PFSK-1 (cell line): ENCODE measurements around the gene ARHGAP42.

Experiments
- FOXP2 ChIP-seq: optimal IDR thresholded peaks from 2 replicates; pipeline ENCODE3; 2011; ENCODE audit warnings: borderline replicate concordance, control low read depth, inconsistent platforms; ENCODE audit not compliant: insufficient read depth; ENCODE audit errors: extremely low read length, extremely low read depth
- POLR2AphosphoS5 ChIP-seq: IDR thresholded peaks from 2 replicates; pipeline ENCODE4 v1.6.1; 2012; ENCODE audit warnings: low read depth, mild to moderate bottlenecking, control low read depth, low read length, moderate library complexity
- SIN3A ChIP-seq: IDR thresholded peaks from 2 replicates; pipeline ENCODE4 v1.6.1; 2012; ENCODE audit warnings: mild to moderate bottlenecking, low read length, moderate library complexity, borderline replicate concordance; ENCODE audit not compliant: insufficient read depth
- TAF1 ChIP-seq: IDR thresholded peaks from 2 replicates; pipeline ENCODE4 v1.6.1; 2012; ENCODE audit warnings: low read length, control low read depth, borderline replicate concordance; ENCODE audit not compliant: insufficient read depth
- TF ChIP-seq, protein P1 (sequence below), 2 experiments: IDR thresholded peaks; 2 replicates each; pipeline versions ENCODE4 v1.6.1 to v1.8.0; 2011 to 2012; ENCODE audit warnings: low read depth in 2 of 2, low read length in 2 of 2, control low read depth in 1 of 2, inconsistent platforms in 1 of 2, mild to moderate bottlenecking in 1 of 2, moderate library complexity in 1 of 2; ENCODE audit not compliant: insufficient read depth in 1 of 2

The ARHGAP42 gene

DNA sequence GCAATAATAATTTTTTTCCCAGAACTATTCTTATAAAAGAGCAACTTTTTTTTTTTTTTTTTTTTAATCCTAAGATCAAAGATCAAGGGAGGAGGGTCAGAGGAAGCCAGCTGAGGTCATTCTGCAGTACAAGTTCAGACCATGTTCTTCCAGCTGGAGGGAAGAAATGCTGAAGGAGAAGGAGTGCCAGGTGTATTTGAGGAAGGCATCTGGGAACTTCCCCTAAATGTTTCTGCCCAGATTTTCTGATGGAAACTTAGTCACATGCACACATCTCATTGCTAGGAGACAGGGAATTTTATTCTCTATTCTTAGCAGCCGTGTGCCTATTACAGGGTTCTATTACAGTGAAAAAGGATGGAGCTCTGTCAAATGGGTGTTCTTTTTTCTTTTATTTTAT is 208.4 kb downstream of the ARHGAP42 start:
- TF ChIP-seq FOXP2 (no peak), SIN3A (no peak), TAF1 (no peak), POLR2AphosphoS5 (no peak)
- TF ChIP-seq, protein P1, sequence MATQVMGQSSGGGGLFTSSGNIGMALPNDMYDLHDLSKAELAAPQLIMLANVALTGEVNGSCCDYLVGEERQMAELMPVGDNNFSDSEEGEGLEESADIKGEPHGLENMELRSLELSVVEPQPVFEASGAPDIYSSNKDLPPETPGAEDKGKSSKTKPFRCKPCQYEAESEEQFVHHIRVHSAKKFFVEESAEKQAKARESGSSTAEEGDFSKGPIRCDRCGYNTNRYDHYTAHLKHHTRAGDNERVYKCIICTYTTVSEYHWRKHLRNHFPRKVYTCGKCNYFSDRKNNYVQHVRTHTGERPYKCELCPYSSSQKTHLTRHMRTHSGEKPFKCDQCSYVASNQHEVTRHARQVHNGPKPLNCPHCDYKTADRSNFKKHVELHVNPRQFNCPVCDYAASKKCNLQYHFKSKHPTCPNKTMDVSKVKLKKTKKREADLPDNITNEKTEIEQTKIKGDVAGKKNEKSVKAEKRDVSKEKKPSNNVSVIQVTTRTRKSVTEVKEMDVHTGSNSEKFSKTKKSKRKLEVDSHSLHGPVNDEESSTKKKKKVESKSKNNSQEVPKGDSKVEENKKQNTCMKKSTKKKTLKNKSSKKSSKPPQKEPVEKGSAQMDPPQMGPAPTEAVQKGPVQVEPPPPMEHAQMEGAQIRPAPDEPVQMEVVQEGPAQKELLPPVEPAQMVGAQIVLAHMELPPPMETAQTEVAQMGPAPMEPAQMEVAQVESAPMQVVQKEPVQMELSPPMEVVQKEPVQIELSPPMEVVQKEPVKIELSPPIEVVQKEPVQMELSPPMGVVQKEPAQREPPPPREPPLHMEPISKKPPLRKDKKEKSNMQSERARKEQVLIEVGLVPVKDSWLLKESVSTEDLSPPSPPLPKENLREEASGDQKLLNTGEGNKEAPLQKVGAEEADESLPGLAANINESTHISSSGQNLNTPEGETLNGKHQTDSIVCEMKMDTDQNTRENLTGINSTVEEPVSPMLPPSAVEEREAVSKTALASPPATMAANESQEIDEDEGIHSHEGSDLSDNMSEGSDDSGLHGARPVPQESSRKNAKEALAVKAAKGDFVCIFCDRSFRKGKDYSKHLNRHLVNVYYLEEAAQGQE (IDR thresholded peaks at IDR 0.05; ENCODE audit: insufficient read depth in 1 of 2, low read depth in 2 of 2, low read length in 2 of 2) = no peak

GRCh38 chr11:100902454-100903141 is 215.5 kb downstream of the ARHGAP42 start:
- TF ChIP-seq TAF1 (no peak), FOXP2 (no peak), SIN3A (no peak), POLR2AphosphoS5 (no peak)
- TF ChIP-seq, protein P1 (IDR thresholded peaks at IDR 0.05; ENCODE audit: insufficient read depth in 1 of 2, low read depth in 2 of 2, low read length in 2 of 2) = no peak

GRCh38 chr11:100903284-100903683 is 216.2 kb downstream of the ARHGAP42 start:
- TF ChIP-seq SIN3A = no peak
- TF ChIP-seq FOXP2 = no peak
- TF ChIP-seq TAF1 = no peak
- no peak for TF ChIP-seq POLR2AphosphoS5
- TF ChIP-seq, protein P1 (IDR thresholded peaks at IDR 0.05; ENCODE audit: insufficient read depth in 1 of 2, low read depth in 2 of 2, low read length in 2 of 2) = no peak

GRCh38 chr11:100905684-100906083 is 218.6 kb downstream of the ARHGAP42 start:
- no peak for TF ChIP-seq SIN3A
- TF ChIP-seq, protein P1 (IDR thresholded peaks at IDR 0.05; ENCODE audit: insufficient read depth in 1 of 2, low read depth in 2 of 2, low read length in 2 of 2) = no peak
- no peak for TF ChIP-seq TAF1
- no peak for TF ChIP-seq FOXP2
- TF ChIP-seq POLR2AphosphoS5 = no peak

DNA sequence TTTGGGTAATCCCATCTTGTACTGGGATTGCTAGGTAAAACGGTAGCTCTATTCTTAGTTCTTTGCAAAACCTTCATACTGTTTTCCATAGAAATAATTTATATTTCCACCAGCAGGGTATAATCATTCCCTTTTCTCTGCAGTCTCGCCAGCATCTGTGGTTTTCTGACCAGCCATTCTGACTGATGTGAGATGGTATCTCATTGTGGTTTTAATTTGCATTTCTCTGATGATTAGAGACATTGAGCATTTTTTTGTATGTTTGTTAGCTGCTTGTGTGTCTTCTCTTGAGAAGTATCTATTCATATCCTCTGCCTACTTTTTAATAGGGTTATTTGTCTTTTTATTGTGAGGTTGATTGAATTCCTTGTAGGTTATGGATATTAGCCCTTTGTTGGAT is 221.7 kb downstream of the ARHGAP42 start:
- no peak for TF ChIP-seq TAF1
- TF ChIP-seq SIN3A = no peak
- TF ChIP-seq, protein P1 (IDR thresholded peaks at IDR 0.05; ENCODE audit: insufficient read depth in 1 of 2, low read depth in 2 of 2, low read length in 2 of 2) = no peak
- no peak for TF ChIP-seq FOXP2
- TF ChIP-seq POLR2AphosphoS5 = no peak
